ENCODE data around the gene CMYA5. TPM values are rescaled to one million over a fixed set of nuclear protein-coding genes. Genes with fewer than 3 reads are reported as not detected.
"Not testable (repeated sequence)": the region's sequence is repeated elsewhere in the genome, so short reads cannot be mapped to it uniquely, and the experiment has no call there.

The CMYA5 gene
- total RNA-seq, 1 experiment from 2014 or later: 0.81 TPM

GRCh38 chr5:79666758-79667157, 22.9 kb upstream of the CMYA5 start:
- H3K4me2 ChIP-seq: no peak overlapping the region
- no peak overlapping the region; the same call in 1 of the 2 replicates for H3K27ac ChIP-seq
- no peaks in the 10 kb centered on the region for H3K9me2 ChIP-seq (ENCODE audit: insufficient read depth)
- no peaks in the 10 kb centered on the region for H3K79me2 ChIP-seq (ENCODE audit: low read depth)
- H3K9me3 ChIP-seq (ENCODE audit: insufficient read depth, low read depth): no peaks in the 10 kb centered on the region
- H3K4me3 ChIP-seq: no peak overlapping the region
- no peak for TF ChIP-seq CTCF (conservative IDR thresholded peaks at IDR 0.05)
- DNase-seq: no peak
- no peaks in the 10 kb centered on the region for H3K27me3 ChIP-seq (ENCODE audit: insufficient read depth, low read depth)
- H3K4me1 ChIP-seq (replicated peaks; ENCODE audit: insufficient read depth): no peaks in the 10 kb centered on the region
- no peaks in the 10 kb centered on the region for H4K20me1 ChIP-seq (ENCODE audit: insufficient read depth)
- POLR2A ChIA-PET (ENCODE audit: unreplicated experiment): no interaction called here
- no peak overlapping the region for H2AFZ ChIP-seq
- peaks cover 4% of the 10 kb centered on the region; the same call in 1 of the 2 replicates for H3F3A ChIP-seq (ENCODE audit: insufficient read depth, low read depth)
- intact Hi-C loops (cut with micrococcal nuclease; ENCODE audit: unreplicated experiment): no loop called here
- BruUV-seq (replicated peaks): no TSS peak
- H3K36me3 ChIP-seq (ENCODE audit: low read depth): peaks cover 6% of the 10 kb centered on the region
- CTCF ChIA-PET: no interaction called here

- TF ChIP-seq CTCF (conservative IDR thresholded peaks at IDR 0.05) (no peak), EZH2 (IDR thresholded peaks at IDR 0.05; ENCODE audit: low read depth) (no peak)
- Histone ChIP-seq H3F3A (ENCODE audit: insufficient read depth, low read depth) (peaks cover 4% of the 10 kb centered on the region; the same call in 1 of the 2 replicates), H2AFZ (no peak overlapping the region), H3K4me1 (replicated peaks; ENCODE audit: insufficient read depth) (no peaks in the 10 kb centered on the region), H3K4me3 (no peak overlapping the region), H4K20me1 (ENCODE audit: insufficient read depth) (no peaks in the 10 kb centered on the region; the same call in 1 of the 2 replicates), H3K4me2 (no peak overlapping the region), H3K27me3 (ENCODE audit: insufficient read depth, low read depth) (no peaks in the 10 kb centered on the region), H3K27ac (no peak overlapping the region), H3K36me3 (ENCODE audit: low read depth) (peaks cover 18% of the 10 kb centered on the region; the same call in 1 of the 2 replicates), H3K79me2 (ENCODE audit: low read depth) (no peaks in the 10 kb centered on the region), H3K9me3 (ENCODE audit: insufficient read depth, low read depth) (no peaks in the 10 kb centered on the region), H3K9me2 (ENCODE audit: insufficient read depth) (no peaks in the 10 kb centered on the region)
- DNase-seq: no peak
- ChIA-PET CTCF (no interaction called here), POLR2A (ENCODE audit: unreplicated experiment) (no interaction called here)
- BruUV-seq (replicated peaks): no TSS peak
- intact Hi-C loops (cut with micrococcal nuclease; ENCODE audit: unreplicated experiment): no loop called here
These were observed 17.2 kb upstream of the CMYA5 start for GRCh38 chr5:79672392-79672791.

- H3K4me1 ChIP-seq (replicated peaks; ENCODE audit: insufficient read depth); intact Hi-C loops (cut with micrococcal nuclease; ENCODE audit: unreplicated experiment); H4K20me1 ChIP-seq (ENCODE audit: insufficient read depth); H3K4me2 ChIP-seq; H3K27ac ChIP-seq; H2AFZ ChIP-seq; POLR2A ChIA-PET (ENCODE audit: unreplicated experiment); CTCF ChIA-PET; H3K4me3 ChIP-seq; H3K9me2 ChIP-seq (ENCODE audit: insufficient read depth); H3F3A ChIP-seq (ENCODE audit: insufficient read depth, low read depth); H3K79me2 ChIP-seq (ENCODE audit: low read depth); DNase-seq; BruUV-seq (replicated peaks); H3K9me3 ChIP-seq (ENCODE audit: insufficient read depth, low read depth); H3K27me3 ChIP-seq (ENCODE audit: insufficient read depth, low read depth): not testable (repeated sequence)
- H3K36me3 ChIP-seq (ENCODE audit: low read depth): 0 out of 2 replicates have a peak, but pooled peaks cover 32% of the 10 kb centered on the region
These were observed 13.3 kb upstream of the CMYA5 start for GRCh38 chr5:79676354-79676753.

- POLR2A ChIA-PET (ENCODE audit: unreplicated experiment); H2AFZ ChIP-seq; CTCF ChIA-PET: not testable (repeated sequence)
These were observed 7.5 kb upstream of the CMYA5 start for GRCh38 chr5:79682102-79682501.

More at GRCh38 chr5:79682102-79682501, 7.5 kb upstream of the CMYA5 start:
- H3K36me3 ChIP-seq (ENCODE audit: low read depth): 0 out of 2 replicates have a peak, but pooled peaks cover 18% of the 10 kb centered on the region
- H3K9me2 ChIP-seq (ENCODE audit: insufficient read depth); H3K27me3 ChIP-seq (ENCODE audit: insufficient read depth, low read depth); intact Hi-C loops (cut with micrococcal nuclease; ENCODE audit: unreplicated experiment); H4K20me1 ChIP-seq (ENCODE audit: insufficient read depth); H3K4me3 ChIP-seq; H3K4me2 ChIP-seq; H3K4me1 ChIP-seq (replicated peaks; ENCODE audit: insufficient read depth); DNase-seq; H3F3A ChIP-seq (ENCODE audit: insufficient read depth, low read depth); H3K79me2 ChIP-seq (ENCODE audit: low read depth); H3K27ac ChIP-seq; BruUV-seq (replicated peaks); H3K9me3 ChIP-seq (ENCODE audit: insufficient read depth, low read depth): not testable (repeated sequence)
